C1 segment of cervical spinal cord (tissue), 14 donors: ENCODE measurements around the gene DDT.
"Not testable (repeated sequence)": the region's sequence is repeated elsewhere in the genome, so short reads cannot be mapped to it uniquely, and the experiment has no call there.

Source experiments
- DNase-seq, 14 donors: peaks; one replicate each; lab custom pipeline; 2025; lab: John Stamatoyannopoulos, UW

The DDT gene

DNA sequence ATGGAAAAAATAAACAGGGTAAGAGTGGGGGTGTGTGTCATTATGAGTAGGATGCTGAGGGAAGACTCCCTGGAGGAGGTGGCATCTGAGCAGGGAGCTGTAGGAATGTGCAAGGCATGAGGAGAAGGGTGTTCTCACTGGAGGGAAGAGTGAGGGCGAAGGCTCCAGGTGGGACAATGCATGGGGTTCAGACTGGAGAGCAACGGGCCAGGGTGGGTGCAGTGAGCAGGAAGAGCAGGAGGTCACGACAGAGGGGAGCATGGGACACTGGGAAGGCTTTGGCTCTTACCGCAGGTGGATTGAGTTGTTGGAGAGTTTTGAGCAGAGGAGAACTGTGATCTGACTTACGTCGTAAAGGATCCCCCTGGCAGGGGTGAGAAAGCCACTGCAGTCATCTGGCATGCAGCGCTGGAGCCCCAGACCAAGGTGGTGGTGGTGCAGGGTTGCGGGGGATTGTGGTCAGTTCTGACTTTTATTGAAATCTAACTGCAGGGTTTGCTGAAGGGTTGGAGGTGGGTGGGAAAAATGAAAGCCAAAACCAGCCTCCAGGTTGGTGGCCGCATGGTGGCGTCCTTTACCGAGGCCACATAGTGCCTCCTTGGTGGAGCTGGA is 21.3 kb downstream of the DDT start:
- not testable (repeated sequence) for DNase-seq

GRCh38 chr22:23951383-23951782 is 22.9 kb downstream of the DDT start:
- not testable (repeated sequence) for DNase-seq

DNA sequence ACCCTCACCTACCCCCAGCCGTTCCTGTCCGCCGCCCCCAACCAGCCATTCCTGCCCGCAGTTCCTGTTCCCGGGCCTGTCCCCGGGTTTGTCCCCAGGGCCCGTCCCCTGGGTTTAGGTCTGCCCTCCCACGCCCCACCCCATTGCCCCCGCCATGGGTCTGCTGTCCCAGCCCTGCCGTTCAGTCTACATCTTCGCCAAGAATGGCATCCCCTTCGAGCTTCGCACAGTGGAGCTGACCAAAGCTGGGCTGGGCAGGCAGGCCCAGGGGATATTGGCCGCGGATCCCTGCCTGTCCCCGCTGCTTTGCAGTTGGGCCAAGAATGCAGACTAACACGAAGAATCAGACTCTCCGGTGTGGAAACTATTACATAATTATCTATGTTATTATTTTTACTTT is 24.5 kb downstream of the DDT start:
- not testable (repeated sequence) for DNase-seq

GRCh38 chr22:23947391-23947790 is 26.9 kb downstream of the DDT start:
- DNase-seq, result not testable (repeated sequence)

DNA sequence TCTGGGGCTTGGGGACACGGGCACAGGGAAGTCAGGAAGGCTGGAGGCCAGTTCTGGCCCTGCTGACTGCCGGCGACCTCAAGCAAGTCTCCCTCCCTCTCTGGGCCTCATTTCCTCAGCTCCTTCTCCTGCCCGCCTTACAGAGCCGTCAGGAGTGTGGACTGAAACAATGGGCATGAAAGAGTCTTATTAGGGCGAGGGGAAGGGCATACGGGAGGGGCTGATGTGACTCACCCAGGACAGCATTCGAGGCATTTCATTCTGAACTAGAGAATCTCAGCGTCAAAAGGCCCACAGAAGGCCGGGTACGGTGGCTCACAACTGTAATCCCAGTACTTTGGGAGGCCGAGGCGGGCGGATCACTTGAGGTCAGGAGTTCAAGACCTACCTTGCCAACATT is 34.1 kb downstream of the DDT start:
- not testable (repeated sequence) for DNase-seq

DNA sequence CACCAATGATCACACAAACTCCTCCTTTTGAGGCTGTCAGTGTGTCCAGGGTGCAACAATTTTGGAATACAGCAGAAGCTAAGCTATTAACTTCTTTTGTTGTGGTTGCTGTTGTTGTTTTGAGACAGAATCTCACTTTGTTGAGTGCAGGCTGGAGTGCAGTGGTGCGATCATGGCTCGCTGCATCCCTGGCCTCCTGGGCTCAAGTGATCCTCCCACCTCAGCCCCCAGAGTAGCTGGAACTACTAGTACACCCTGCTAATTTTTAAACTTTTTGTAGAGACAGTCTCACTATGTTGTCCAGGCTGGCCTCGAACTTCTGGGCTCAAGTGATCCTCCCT is 35.3 kb downstream of the DDT start:
- DNase-seq, result no peak

DNA sequence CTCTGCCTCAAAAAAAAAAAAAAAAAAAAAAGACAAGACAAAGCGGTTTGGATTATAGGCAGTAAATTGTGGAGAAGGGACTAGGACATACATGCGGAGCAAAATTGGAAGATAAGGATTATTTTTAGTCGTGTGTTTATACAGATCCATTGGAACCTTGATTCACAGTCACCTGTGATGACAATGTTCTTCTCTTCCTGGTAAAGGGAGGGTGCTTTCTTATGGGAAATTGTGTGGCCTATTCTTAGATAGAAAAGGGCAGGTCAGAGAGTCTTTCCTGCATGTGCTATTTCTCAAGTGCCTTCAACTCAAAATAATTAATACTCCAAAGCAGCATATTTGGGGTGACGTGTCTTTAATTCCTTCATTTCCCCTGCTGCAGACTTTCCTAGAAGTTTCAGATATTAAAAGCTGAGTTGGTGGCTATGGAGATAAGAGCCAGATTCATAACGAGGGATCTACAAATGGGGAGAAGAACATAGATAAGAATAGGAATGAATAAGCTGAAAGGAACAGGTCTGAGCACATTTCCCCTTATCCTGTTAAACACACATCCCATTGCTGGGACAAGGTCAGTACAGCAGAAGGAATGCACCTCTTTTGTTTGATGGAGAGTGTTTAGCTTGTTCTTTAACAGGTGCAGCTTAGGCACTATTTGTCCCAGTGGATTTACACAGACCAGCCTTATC is 35.8 kb downstream of the DDT start:
- no peak for DNase-seq

- DNase-seq, result no peak
Observed at GRCh38 chr22:23926561-23926960, 47.7 kb downstream of the DDT start.

DNA sequence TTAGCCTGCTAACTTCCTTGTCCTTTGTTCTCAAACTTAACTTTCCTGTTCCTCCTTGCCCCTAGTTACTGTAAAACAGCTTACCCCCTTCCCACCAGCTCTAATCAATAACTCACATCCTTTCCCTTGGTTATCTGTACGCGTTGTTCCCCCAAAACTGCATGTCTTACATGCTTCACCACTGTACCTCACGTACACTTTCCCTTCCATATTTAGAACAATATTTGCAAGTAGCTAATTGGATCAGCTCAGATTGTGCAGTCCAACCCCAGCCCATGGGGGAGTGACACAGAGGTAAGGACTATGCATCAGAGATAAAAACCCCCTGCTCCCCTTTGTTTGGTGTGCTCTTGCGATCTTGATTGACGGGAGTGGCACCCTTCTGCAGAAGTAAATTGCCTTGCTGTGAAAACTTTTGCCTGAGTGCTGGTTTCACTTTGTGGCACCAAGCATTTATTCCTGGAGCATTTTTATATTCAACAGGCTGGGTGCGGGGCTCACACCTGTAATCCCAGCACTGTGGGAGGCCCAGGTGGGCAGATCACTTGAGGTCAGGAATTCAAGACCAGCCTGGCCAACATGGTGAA is 49.1 kb downstream of the DDT start:
- no peak for DNase-seq

GRCh38 chr22:23922921-23923320 is 51.3 kb downstream of the DDT start:
- no peak for DNase-seq

GRCh38 chr22:23921586-23922201 is 52.5 kb downstream of the DDT start:
- DNase-seq, result not testable (repeated sequence)
